ENCODE results near the gene ZNF248. TPM values are rescaled to one million over a fixed set of nuclear protein-coding genes. Genes with fewer than 3 reads are reported as not detected.
"Not testable (repeated sequence)": the region's sequence is repeated elsewhere in the genome, so short reads cannot be mapped to it uniquely, and the experiment has no call there.

The ZNF248 gene
- total RNA-seq, 1 donor from 2014 or later, result 9.5 TPM

- DNase-seq (ENCODE audit: extremely low spot score, unreplicated experiment), result no peak
- peaks cover 9% of the 10 kb centered on the region for H3K9me3 Mint-ChIP-seq
- H3K27ac Mint-ChIP-seq, result no peak overlapping the region
- H3K36me3 Mint-ChIP-seq, result no peaks in the 10 kb centered on the region
- no peaks in the 10 kb centered on the region for H3K4me1 Mint-ChIP-seq (ENCODE audit: unreplicated experiment)
- H3K4me3 Mint-ChIP-seq, result no peak overlapping the region
- TF ChIP-seq CTCF (conservative IDR thresholded peaks at IDR 0.05), result no peak
- H3K27me3 Mint-ChIP-seq, result no peaks in the 10 kb centered on the region
Measured at GRCh38 chr10:37865957-37866803, 8.8 kb upstream of the ZNF248 start.

- Mint-ChIP-seq H3K4me3 (no peak overlapping the region), H3K36me3 (no peaks in the 10 kb centered on the region), H3K27me3 (no peaks in the 10 kb centered on the region), H3K27ac (no peak overlapping the region), H3K9me3 (peaks cover 11% of the 10 kb centered on the region), H3K4me1 (ENCODE audit: unreplicated experiment) (no peaks in the 10 kb centered on the region)
- no peak for DNase-seq (ENCODE audit: extremely low spot score, unreplicated experiment)
- TF ChIP-seq CTCF (conservative IDR thresholded peaks at IDR 0.05), result no peak
Measured at GRCh38 chr10:37865264-37865663, 7.9 kb upstream of the ZNF248 start.

- no peak overlapping the region for H3K4me3 Mint-ChIP-seq
- DNase-seq (ENCODE audit: extremely low spot score, unreplicated experiment), result no peak
- H3K27ac Mint-ChIP-seq, result no peak overlapping the region
- H3K36me3 Mint-ChIP-seq, result no peaks in the 10 kb centered on the region
- H3K4me1 Mint-ChIP-seq (ENCODE audit: unreplicated experiment), result peaks cover 8% of the 10 kb centered on the region
- peaks cover 7% of the 10 kb centered on the region for H3K9me3 Mint-ChIP-seq
- TF ChIP-seq CTCF (conservative IDR thresholded peaks at IDR 0.05), result no peak
- H3K27me3 Mint-ChIP-seq, result no peaks in the 10 kb centered on the region
Measured at GRCh38 chr10:37860494-37861190, 3.2 kb upstream of the ZNF248 start.

GRCh38 chr10:37859270-37859669 is 1.9 kb upstream of the ZNF248 start:
- H3K9me3 Mint-ChIP-seq; H3K27ac Mint-ChIP-seq; H3K27me3 Mint-ChIP-seq; H3K36me3 Mint-ChIP-seq; H3K4me3 Mint-ChIP-seq; DNase-seq (ENCODE audit: extremely low spot score, unreplicated experiment): not testable (repeated sequence)
- peaks cover 11% of the 10 kb centered on the region for H3K4me1 Mint-ChIP-seq (ENCODE audit: unreplicated experiment)

- TF ChIP-seq CTCF (conservative IDR thresholded peaks at IDR 0.05), result no peak
- no peaks in the 10 kb centered on the region for H3K27me3 Mint-ChIP-seq
- H3K9me3 Mint-ChIP-seq, result peaks cover 11% of the 10 kb centered on the region
- H3K27ac Mint-ChIP-seq, result peak overlapping the region; percentile 81
- H3K36me3 Mint-ChIP-seq, result peaks cover 12% of the 10 kb centered on the region
- H3K4me3 Mint-ChIP-seq, result peak overlapping the region; percentile 91
- peaks cover 11% of the 10 kb centered on the region for H3K4me1 Mint-ChIP-seq (ENCODE audit: unreplicated experiment)
- DNase-seq (ENCODE audit: extremely low spot score, unreplicated experiment), result no peak
Measured at GRCh38 chr10:37856881-37857286, 526 bp downstream of the ZNF248 start.

- peaks cover 11% of the 10 kb centered on the region for H3K4me1 Mint-ChIP-seq (ENCODE audit: unreplicated experiment)
- TF ChIP-seq CTCF (conservative IDR thresholded peaks at IDR 0.05), result no peak
- H3K36me3 Mint-ChIP-seq, result peaks cover 16% of the 10 kb centered on the region
- H3K27me3 Mint-ChIP-seq, result no peaks in the 10 kb centered on the region
- H3K4me3 Mint-ChIP-seq, result peak overlapping the region; percentile 91
- no peak for DNase-seq (ENCODE audit: extremely low spot score, unreplicated experiment)
- H3K9me3 Mint-ChIP-seq, result peaks cover 4% of the 10 kb centered on the region
- H3K27ac Mint-ChIP-seq, result no peak overlapping the region
Measured at GRCh38 chr10:37855636-37856035, 1.8 kb downstream of the ZNF248 start.

Data from type B pancreatic cell (in vitro differentiated cells).